ENCODE results near the gene AP1S2.
"Not testable (repeated sequence)": the region's sequence is repeated elsewhere in the genome, so short reads cannot be mapped to it uniquely, and the experiment has no call there.

The AP1S2 gene

DNA sequence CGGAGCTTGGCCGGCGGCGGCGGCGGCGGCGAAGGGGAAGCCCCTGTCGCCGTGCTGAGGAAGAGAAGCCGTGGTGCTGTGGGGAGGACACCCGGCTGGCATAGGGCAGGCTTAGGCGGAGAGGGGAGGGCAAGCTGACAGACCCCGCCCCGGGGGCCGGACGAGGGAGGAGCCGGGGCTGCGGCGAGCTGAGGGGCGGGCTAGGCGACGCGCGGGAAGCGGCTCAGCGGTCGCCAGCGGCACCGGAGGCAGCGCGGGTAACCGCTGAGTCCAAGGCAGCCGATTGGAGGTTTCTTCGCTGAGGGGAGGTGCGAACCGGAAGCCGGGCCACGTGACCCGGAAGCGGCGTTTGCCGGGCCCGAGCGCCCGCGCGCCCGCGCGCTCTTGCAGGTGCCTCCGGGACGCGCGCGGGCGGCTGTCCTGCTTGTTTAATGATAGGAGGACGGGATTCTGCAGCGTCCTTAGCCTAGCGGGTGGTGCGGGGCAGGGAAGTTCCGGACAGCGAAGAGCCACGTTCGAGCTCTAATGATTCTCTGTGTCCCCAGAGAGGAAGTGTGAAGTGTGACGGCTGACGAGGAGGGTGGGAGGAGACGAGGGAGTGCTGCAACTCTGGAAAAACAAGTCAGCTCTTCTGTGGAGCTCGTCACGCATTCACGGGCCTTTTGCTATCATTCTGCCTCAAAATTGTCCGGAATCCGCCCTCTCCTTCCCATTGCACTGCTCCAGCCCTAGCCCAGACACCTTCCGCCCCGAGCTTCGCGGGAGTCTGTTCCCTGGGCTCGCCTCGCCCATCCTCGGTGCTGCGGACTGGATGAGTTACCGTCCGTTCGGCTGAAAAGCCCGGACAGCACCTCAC, at the start of gene AP1S2:
Gene AP1S2 (minus strand): TSS at position 102 of the 856 bp plus-strand sequence. CDS start 2,289 bp downstream, outside the sequence.
- peak; percentile 78 to 80 for DNase-seq

DNA sequence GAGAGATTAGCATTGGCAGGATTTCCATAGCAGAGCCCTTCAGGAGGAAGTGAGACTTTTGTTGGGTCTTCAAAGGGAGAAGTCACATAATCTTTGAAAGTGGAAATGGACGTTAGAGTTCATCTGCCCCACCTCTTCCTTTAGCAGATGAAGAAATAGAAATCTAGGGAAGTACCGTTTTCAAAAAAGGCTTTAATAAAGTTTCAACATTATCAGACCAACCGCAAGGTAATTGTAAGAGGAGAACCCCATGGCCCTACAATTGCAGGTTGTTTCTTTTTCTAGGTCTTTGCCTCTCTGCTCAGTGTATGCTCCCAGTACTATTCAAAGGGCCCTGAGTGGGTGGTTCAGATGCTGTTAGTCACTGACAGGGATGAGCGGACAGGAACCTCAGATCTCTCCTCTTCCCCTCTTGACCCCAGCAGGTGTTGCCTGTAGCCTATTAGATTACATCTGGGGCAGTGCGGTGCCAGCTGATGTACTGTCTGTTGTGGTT, 48.6 kb upstream of the AP1S2 start:
- peak in 1 of 2 donors; percentile 1 for DNase-seq

DNA sequence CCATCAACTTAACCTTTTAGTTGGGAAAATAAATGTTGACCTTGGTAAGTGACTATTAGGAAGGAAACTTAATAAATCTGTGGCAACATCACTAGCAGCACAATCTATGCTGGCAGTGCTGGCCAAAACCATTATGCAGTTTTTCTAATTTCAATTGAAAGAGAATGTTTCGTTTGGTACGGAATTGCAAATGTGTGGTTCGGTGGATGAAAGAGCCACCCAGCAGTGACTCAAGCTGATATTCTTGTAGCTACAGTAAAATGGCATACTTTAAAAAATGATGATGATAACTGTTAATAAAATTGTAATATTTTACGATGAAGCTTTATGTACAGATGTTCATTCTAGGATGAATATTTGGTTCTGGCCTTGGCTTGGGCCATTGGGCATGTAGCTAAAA, 40.7 kb upstream of the AP1S2 start:
- no peak for DNase-seq

DNA sequence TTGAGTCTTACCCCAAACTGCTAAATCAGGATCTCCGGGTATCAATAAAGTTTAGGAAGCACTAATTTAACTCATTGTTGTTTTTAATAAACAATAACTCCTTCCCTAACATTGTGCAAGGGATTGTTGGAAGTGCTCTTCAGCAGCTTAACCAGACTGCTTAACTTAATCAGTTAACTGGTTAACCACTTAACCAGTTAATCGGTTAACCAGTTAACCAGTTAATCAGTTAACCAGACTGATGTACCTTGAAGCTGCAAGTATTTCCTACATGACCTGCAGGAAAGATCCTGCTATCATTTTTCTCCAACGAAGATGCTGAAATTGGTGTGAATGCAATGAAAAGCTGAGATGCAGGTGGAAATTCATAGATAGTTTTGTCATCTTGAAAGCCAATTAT, 40.1 kb upstream of the AP1S2 start:
- no peak for DNase-seq

DNA sequence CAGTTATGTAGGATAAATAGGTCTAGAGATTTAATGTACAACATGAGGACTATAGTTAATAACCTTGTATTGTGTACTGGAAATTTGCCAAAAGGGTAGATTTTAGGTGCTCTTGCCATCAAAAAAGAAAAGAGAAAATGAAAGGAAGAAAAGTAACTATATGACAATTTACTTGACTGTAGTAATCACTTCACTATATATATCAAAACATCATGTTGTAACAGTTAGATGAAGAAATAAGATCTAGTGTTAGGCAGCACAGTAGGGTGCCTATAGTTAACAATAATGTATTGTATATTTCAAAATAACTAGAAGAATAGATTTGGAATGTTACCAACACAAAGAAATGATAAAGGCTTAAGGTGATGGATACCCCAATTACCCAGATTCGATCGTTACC, 35.9 kb upstream of the AP1S2 start:
- no peak for DNase-seq

DNA sequence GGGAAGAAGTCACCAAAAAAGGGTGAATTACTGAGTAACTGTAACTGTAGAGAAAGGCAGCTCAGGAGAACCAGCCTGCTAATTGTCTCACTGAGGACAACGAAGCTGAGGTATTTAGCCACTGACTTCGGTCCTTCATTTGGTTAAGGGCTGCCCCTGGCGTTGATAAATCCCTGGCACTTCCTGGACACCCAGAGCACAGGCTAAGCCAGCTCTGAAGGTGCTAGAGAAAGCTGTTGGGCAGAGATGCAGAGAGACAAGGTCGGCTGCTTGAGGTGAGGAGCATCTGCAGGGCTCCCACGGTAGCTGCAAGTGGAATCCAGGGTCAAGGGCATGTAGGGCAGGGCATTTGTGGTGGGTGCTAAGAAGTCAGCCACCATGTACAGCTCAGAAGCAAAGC, 33.4 kb upstream of the AP1S2 start:
- DNase-seq = no peak

DNA sequence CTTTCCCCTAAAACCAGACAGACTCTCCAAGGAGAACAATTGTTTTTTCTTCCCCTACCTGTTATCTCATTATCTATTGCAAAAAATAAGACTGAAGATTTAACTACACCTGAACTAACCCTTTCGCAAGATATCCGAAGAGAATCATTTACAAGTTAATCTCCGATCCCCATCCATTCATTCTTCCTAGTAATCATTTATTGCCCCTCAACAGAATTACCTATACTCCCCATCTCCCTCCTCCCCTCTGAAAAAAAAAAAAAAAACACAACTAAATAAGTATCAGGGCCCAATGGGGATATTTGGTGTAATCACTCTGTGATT, 28.9 kb upstream of the AP1S2 start:
- DNase-seq = no peak

DNA sequence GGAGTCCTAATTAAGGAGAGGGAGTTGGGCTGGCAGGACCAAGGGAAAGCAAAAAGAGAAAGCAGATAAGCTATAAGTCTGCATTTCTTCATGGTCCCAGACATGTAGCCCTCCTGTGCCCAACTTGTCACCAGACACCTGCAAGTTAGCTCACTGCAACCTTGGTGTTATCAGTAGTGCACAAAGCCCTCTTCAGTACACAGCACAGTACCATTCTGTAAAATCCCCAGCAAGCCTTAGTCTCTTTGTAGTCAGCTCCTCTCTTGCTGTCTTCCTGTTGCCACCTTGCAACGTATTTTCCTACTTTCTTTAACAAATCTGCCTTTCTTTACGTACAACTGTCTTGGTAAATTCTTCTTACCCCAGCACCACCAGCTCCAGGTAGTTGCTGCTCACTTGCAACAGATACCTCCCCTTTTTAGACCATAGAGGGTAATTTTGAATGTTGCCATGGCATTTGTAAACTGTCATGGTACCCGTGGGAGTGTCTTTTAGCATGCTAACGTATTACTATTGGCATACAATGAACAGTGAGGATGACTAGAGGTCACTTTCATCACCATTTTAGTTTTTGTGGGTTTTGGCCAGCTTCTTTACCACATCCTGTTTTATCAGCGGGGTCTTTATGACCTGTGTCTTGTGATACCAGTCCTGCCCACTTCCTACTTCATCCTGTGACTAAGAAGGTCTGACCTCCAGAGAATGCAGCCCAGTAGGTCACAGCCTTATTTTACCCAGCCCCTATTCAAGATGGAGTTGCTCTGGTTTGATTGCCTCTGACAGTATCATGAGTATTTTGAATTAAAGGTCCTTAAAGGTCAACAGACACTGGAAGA, 28.3 kb upstream of the AP1S2 start:
- DNase-seq = peak in 1 of 2 donors; percentile 0

DNA sequence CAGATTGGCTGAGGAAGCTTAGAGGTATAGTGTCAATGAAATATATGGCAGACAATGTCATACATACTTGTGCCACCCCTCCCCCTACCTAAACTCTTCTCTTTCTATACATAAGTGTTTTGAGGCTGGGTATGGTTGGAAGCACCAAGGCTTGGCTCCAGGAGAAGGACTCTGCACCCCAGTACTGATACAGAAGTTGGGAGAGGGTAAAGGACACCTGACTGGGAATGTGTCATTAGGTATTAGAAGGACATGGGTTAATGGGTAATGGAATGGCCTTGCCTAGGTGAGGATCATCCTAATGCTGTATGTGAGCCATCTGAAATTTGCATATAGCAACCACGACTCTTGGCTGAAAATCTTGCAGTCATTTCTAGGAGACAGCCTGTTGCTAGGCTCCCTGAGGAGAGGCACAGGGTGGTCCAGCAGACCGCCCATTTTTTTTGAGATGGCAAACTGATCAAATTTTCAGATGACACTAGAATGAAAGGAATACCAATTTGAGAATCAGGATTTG, 26.8 kb upstream of the AP1S2 start:
- no peak for DNase-seq

DNA sequence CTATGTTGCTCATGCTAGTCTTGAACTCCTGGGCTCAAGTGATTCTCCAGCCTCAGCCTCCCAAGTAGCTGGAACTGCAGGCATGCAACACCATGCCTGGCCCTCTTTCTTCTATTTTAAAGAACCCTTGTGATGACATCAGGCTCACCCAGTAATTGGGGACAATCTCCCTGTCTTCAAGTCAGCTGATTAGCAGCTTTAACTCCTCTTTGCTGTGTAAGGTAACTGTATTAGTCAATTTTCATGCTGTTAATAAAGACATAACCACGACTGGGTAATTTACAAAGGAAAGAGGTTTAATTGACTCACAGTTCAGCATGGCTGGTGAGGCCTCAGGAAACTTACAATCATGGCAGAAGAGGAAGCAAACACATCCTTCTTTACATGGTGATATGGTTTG, 23.3 kb upstream of the AP1S2 start:
- not testable (repeated sequence) for DNase-seq

DNA sequence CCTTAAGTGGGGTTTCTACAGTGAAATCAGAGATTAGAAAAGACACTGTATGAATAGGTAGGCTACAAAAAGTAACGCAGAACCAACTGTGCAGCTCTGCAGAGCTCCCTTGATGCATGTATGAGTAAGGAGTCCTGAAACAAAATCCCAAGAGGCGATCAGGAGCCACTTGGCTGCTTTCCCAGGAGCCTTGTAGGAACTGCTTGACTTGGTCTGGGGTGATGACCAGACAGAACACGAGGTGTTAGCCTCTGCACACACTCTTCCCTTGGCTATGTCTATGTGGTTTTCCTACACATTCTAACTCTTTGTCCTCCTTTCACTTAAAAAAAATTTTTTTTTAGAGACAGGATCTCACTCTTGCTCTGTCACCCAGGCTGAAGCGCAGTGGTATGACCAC, 22.8 kb upstream of the AP1S2 start:
- DNase-seq = no peak

DNA sequence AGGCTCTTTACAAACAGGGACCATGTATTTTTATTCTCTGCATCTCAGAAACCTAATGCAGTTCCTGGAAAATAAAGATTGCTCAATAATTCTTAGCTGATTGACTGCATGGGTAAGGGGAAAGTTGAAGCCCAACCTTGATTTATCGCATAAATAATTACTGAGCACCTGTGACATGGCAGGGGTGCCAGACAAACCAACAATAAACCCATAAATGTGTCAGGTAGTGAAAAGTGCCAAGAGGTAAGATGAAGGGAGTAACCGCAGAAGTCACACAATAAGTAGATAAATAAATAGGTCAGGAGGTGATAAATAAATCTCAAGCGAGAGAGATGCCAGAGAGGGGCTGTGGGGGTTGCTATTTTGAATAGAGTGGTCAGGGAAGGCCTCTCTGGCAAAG, 20.1 kb upstream of the AP1S2 start:
- DNase-seq = no peak

DNA sequence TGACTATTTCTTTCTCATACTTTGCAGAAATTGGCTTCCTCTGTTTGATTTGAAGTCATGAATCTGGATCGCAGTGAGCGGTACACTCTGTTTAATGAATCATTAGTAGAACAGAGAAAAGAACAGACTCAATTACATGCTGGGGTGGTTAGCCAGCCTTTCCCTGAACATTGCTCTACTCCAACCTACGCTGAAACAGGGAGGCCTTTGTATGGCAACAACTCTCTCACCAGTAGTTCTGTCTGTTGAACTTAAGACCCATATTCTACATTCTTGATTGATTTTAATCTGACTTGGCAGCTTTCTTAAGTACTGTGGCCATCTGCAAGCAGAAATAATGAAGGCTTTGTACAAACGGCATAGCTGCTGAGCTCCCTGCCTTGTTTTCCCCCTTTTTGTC, 19.0 kb upstream of the AP1S2 start:
- DNase-seq = no peak

DNA sequence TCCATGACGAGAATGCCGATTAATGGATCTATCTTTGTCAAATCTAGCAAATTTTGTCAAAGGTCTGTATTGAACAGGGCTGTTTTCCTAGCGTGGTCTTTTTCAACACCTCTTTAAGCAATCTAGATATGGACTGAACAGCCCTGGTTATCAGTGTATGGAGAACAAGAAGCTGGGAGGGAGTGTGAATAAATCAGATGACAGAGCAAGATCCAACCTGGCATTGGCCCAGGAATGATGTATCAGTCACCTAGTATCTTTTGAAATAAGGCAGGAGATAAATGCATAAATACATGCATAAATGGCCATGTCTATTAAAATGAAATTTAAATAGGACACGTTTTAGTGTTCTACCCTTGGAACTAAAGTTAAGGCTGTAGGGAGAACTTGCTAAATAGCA, 15.7 kb upstream of the AP1S2 start:
- DNase-seq = no peak

DNA sequence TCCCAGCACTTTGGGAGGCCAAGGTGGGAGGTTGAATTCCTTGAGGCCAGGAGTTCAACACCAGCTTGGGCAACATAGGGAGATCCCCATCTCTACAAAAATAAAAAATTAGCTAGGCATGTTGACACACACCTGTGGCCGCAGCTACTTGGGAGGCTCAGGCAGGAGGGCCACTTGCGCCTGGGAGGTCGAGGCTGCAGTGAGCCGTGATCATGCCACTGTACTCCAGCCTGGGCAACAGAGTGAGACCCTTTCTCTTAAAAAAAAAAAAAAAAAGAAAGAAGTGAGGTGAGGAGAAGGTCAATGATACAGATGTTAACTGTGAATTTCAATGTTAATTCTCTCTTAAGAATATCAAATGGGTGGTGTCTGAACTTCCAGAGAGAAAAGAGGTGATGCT, 15.1 kb upstream of the AP1S2 start:
- DNase-seq = no peak

DNA sequence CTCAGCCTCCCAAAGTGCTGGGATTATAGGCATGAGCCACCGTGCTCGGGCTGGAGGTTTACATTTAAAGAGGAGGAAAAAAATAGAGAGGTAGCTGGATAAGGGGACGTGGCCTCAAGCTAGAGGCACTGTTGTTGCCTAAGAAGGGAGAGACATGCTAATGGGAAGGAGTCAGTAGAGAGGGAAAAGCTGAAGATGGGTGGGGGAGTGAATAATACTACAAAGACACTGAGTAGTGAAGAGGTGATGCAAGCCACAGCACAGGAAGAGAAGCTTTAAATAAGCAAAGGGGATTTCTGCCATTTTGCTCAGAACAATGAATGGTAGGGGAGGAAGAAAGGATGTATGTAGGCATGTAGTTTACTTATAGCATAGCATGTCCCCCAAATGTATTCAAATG, 11.5 kb upstream of the AP1S2 start:
- DNase-seq = no peak

DNA sequence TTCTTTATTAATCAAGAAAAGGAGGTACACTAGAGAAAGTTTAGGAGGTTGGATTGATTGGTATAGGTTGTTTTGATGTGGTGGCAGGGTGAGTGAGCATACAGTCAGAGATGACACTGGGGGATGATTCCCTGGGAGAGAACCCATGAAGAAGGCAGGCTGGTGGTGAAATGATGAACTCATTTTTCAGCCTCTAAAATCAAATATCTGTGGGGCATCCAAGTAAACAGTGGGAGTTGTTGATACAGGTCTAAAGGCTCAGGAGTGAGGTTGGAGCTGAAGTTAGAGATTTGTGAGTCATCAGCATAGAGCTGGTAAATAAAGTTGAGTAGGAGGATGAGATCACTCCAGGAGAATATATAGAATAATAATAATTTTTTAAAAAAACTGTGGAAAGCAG, 10.0 kb upstream of the AP1S2 start:
- DNase-seq = no peak

DNA sequence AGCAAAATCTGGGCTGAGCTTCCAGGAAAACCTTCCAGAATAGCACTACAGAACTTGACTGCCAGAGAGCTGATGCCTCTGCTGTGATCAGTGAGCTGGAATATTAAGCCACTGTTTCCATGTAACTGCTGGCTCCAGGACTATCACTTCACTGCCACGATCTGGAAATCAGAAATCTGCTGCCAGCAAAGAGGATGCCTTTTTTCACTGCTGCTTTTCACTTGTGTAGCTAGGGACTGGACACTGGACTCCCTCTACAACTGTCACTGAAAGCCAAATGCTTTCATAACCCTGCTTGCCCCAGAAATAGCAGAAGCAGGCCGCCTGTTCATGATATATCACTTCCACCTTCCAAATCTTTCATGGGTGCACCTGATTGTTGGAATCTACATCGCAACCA, 9.4 kb upstream of the AP1S2 start:
- no peak for DNase-seq

DNA sequence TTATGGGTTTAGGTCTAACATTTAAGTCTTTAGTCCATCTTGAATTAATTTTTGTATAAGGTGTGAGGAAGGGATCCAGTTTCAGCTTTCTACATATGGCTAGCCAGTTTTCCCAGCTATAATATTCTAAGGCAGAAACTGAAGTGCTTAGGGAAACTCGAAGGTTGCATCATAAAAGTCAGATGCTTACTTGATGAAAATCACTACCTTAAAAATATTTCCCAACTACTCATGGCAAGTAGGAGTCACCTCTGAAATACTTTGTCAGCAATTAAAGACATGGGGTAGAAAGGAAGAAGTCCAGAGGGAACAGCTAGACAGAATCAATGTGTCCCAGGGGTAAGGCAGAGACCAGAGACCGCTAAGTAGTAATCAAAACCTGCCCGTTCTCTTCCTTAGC, 6.3 kb upstream of the AP1S2 start:
- DNase-seq = no peak

DNA sequence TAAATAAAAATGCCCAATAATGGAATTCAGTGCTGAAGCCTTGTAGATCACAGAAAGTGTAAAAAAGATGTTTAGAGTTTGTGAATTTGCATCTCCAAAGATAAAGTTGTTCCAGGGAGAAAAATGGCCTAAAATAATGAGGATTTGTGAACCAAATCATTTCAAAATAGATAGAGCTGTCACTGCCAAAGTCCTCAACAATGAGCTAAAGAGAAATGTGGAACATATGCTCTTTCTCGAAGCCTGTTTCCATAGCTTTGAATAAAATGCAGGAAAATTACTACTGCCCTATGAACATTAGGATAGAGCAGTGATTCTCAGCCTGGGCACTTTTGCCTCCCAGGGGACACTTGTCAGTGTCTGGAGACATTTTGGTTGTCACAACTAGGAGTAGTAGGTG, 3.4 kb upstream of the AP1S2 start:
- no peak for DNase-seq

DNA sequence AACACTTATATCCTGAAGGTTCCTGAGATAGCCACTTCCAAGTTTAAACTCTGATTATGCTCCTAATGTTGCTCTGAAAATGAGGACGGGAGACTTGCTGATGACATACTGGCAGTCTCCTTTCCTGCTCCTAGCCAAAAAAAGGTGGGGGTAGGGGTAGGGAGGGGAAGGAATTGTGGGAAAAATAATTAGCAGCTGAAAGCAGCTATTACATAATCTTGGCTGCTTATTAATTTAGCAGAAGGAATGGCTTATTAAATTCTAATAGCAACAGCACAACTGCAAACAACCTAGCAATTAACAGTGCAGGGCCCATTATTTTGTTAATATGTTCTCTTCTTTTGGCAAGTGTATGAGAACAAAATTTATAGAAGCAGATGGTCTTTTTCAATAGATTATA, 2.0 kb upstream of the AP1S2 start:
- DNase-seq = no peak

DNA sequence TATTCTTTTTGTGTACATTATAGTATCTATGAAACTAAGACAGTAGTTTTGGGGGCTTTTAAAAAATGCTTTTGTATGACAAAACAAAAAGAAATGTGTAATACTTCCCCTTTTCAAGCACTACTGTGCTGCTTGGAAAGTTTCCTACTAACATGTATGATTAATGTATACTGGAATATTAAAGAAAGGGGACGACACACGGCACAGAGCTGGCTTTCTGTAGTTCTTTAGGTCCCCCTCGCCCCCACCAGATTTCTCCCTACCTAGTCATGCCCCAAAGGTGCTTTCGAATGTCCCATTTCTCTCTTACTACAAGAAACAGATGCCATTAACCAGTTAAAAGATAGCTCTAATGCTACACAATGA, 1.6 kb upstream of the AP1S2 start:
- DNase-seq = peak in 1 of 2 donors; percentile 18

DNA sequence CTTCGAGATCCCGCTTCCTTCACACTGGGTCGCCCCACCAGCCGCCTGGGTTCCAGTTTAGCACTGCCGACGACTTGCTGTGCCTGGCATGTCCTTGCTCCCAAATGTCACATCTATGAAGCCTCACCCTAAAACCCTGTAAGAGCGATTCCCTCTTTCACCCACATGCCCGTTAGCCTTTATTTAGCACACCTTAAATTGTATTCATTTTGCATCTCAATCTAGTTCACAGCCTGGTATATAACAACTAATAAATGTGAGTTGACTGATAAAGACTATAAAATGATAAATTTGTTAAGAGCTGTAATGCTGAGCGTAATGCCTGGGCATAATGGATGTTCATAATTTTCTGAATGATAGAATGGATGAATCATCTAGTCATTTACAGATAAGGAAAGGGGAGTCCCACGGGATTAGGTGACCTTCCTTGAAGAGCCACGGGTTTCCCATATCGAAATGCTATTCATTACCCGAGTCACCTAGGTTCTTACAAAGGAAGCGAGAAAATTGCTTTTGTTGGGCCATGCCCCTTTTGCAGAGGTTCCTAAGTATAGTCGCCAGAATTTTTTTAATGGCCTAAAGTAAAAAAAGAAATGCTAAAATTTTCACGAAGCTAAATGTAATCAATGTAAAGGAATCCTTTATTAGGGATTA, 1.1 kb upstream of the AP1S2 start:
- no peak for DNase-seq

All from bone marrow (tissue), 2 donors.